HG03064 (cell line): ENCODE measurements around the gene MAGI3.
"Not testable (repeated sequence)": the region's sequence is repeated elsewhere in the genome, so short reads cannot be mapped to it uniquely, and the experiment has no call there.

Source experiments
- ATAC-seq: cut with Tn5 transposase; IDR thresholded peaks from one replicate; pipeline ENCODE4 v1.9.1; 2021; ENCODE audit warnings: low read depth; ENCODE audit not compliant: unreplicated experiment

The MAGI3 gene

GRCh38 chr1:113678159-113678469 lies 287.8 kb downstream of the MAGI3 start:
- no peak for ATAC-seq

DNA sequence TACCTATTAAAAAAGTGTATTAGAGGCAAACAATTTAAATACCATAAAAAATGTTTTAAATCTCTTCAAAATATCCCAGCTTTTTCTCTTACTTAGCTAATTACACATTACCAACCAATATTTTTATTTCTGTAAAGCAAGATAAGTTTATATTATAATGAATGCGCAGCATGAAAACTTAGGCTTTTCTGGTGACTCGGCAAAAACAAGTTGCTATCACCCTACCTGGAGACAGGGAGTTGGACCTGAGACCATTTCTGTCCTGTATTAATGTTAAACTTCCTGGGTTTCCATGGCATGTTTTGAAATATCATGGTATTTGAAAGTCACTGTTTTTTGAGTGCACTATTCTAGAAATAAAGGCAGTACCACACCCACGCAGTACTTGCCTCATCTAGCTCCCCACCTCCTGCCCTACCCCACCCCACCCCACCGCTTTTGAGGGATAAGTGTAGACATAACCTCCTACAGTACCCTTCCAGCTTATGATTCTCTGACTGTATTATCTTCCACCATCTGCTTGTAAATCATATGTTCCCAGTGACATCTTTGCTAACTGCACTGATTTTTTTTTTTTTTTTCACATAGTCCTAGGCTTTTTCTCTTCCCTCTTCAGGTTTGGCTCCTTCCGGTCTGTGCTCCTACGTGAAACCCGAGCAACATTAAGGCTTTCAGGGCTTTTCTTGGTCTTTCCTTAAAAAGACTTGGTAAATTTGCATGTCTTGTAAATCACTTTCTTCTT lies 291.5 kb downstream of the MAGI3 start:
- ATAC-seq: no peak

DNA sequence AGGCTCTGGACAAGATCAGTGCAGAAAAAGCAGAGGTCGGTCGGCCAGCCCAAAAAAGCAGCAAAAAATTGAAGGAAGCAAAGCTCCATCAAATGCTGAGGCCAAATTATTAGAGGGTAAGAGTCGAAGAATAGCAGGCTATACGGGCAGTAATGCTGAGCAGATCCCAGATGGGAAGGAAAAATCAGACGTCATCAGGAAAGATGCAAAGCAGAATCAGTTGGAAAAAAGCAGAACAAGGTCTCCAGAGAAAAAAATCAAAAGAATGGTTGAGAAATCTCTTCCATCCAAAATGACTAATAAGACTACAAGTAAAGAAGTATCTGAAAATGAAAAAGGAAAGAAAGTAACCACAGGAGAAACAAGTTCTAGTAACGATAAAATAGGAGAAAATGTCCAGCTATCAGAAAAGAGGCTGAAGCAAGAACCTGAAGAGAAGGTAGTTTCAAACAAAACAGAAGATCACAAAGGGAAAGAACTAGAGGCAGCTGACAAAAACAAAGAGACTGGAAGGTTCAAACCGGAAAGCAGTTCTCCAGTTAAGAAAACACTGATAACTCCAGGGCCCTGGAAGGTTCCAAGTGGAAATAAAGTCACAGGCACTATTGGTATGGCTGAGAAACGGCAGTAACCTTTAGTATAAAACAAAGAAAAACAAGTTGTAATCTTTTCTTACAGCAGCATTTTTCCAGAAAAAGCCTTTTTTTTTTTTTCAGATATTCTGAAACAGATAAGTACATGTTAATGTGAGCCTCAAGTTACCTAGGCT lies 293.3 kb downstream of the MAGI3 start:
- no peak for ATAC-seq

- no peak for ATAC-seq
Observed at GRCh38 chr1:113684153-113684541, 293.8 kb downstream of the MAGI3 start.

DNA sequence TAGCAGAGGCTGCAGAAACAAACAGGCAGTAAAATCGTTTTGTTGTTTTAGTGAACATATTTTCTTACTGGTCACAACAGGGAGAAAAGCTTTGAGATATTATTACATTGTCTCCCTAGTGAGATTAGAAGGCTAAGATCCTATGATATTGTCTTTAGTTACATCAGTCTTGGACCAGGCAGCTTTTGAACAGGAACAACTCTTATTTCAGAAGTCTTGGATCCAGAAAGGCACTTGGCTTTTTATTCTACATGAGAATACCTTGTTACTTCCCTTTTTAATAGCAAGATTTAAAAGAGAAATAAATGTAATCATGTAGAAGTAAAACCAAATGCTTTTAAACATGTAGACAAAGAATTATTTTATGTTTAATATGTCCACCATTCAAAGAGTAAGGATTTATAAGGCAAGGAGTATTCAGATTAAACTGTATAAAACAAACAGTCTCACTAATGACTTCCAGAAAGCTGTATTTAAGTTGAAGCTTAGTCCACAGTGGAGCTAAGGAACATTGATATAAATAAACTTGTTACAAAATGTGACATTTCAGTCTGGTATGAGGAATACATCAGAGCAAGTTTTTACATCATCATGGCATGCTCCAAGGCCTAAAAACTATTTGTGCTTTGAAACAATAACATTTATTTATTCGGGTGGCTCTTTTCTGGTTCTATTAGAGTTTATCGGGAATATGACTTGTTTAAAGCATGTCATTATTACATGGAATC lies 296.7 kb downstream of the MAGI3 start:
- no peak for ATAC-seq

DNA sequence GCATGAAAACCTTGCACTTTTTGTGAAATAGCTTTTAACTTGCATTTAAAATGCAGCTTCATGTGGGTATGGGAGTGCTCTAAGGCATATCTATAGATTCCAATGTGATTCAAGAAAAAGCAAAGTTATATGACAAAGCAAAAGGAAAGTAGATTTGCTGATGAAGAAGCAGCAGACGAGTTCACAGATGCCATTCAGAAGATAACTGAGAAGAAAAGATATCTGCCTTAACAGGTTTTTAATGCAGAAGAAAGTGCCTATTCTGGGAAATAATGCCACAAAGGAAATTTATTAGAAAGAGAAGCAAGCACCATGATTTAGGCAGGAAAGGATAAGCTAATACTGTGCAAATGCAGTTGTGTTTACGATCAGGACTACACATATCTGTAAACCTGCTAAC lies 300.9 kb downstream of the MAGI3 start:
- no peak for ATAC-seq

DNA sequence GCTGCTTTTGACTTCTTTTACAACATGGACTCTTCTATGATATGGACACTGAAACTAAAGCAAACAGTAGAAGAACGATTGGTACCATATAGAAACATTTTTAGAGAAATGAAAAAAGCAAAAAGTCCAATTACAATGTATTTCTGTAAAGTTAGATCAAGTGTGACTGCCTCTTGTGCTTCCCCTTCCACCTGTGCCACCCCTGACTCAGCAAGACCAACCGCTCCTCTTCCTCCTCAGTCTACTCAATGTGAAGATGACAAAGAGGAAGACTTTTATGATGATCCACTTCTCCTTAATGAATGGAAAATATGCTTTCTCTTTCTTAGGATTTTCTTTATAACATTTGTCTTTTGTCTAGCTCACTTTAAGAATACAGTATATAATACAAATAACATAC lies 302.0 kb downstream of the MAGI3 start:
- no peak for ATAC-seq

DNA sequence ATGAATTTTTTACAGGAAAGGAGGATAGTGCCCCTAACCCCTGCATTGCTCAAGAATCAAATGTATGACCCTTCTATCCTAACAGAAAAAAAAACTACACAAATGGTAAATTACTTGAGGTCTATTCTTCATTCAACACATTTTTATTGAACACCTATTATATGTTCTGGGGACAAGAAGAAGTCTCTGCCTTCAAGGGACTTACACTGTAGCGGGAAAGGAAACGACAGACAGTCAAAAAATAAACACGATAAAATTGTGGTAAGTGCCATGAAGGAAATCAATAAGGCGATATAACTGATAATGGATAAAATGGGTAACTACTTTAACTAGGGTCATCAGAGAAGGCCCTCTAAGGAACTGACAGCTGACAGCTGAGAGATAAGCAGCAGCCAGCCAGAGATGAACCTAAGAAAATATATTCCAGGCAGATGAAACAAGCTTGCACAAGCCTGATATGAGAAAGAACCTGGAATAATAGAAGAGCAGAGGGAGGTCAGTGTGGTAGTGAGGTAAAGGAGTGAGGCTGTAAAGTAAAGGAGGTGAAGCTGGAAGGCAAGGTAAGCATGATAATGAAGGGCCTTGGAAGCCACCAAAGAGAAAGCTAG lies 302.6 kb downstream of the MAGI3 start:
- ATAC-seq: no peak

DNA sequence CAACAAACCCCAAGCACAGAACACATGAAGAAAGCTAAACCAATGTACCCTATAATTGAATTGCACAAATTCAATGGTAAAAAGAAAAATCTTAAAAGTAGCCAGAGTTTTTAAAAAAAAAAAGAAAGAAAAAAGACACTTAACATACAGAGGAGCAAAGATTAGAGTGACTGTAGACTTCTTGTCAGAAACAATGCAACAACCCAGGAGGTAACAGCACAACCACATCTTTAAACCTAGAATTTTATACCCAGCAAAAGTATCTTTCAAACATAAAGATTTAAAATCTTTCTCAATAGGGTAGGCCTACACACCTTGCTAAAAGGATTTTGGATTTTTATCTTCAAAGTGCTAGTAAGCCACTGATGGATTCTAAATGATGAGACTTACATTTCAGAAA lies 304.6 kb downstream of the MAGI3 start:
- ATAC-seq: no peak

DNA sequence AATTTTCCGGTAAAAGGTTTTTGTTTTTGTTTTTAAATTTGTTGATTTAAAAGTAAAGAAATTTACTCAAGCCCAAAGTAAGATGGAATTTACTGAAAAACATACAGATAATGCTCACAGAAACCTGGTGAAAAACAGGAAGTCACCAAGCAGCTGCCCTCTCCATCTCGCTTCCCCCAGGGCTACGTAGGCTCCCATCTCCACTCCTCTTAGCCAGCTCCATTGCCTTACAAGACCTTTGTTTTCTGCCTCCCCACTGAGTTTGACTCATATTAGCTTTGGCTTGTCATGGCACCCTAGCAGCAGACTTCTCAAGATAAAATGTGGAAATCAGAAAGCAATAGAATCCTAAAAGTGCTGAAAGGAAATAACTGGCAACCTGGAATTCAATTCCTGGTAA lies 311.1 kb downstream of the MAGI3 start:
- ATAC-seq: no peak

DNA sequence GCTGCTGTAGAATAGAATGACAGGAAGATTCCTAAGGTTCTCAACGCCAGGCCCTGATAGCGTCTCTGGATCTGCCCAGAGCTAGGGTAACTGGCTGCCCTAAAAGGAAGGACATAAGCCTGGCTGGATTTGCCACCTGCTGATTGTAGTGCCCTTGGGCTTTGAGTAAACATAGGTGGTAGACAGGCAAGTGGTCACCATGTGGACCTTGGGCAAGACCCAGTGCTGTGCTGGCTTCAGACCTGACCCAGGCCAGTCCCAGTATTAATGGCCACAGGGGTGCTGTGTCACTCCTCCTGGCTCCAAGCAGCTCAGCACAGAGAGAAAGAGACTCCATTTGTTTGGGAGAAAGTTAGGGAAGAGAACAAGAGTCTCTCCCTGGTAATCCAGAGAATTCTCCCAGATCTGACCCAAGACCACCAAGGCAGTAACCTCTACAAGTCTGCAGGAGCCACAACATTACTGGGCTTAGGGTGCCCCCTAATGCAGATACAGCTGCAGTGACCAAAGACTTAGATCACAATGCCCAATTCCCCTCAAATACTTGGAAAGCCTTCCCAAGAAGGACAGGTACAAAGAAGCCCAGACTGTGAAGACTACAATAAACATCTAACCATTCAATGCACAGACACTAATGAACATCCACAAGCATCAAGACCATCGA lies 324.4 kb downstream of the MAGI3 start:
- no peak for ATAC-seq

DNA sequence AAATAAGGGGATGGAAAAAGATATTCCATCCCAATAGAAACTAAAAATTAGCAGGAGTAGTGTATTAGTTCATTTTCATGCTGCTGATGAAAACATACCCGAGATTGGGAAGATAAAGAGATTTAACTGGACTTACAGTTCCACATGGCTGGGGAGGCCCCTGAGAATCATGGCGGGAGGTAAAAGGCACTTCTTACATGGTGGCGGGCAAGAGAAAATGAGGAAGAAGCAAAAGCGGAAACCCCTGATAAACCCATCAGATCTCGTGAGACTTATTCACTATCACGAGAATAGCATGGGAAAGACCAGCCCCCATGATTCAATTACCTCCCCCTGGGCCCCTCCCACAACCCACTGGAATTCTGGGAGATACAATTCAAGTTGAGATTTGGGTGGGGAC lies 327.2 kb downstream of the MAGI3 start:
- not testable (repeated sequence) for ATAC-seq

DNA sequence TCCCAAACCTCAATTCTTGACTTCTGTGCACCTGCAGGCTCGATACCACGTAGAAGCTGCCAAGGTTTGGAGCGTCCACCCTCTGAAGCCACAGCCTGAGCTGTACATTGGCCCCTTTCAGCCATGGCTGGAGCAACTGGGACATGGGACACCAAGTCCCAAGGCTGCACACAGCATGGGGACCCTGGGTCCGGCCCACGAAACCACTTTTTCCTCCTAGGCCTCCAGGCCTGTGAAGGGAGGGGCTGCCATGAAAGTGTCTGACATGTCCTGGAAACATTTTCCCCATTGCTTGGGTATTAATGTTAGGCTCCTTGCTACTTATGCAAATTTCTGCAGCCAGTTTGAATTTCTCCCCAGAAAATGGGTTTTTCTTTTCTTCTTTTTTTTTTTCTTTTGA lies 328.3 kb downstream of the MAGI3 start:
- not testable (repeated sequence) for ATAC-seq

GRCh38 chr1:113721010-113721409 lies 330.7 kb downstream of the MAGI3 start:
- ATAC-seq: no peak

- no peak for ATAC-seq
Observed at GRCh38 chr1:113732802-113733201, 342.5 kb downstream of the MAGI3 start.

- no peak for ATAC-seq
Observed at GRCh38 chr1:113734357-113735055, 344.2 kb downstream of the MAGI3 start.
